Upper lobe of left lung (tissue), 6 donors: ENCODE data around the gene HAX1. TPM values are rescaled to one million over a fixed set of nuclear protein-coding genes. Genes with fewer than 3 reads are reported as not detected.
"Not testable (repeated sequence)": the region's sequence is repeated elsewhere in the genome, so short reads cannot be mapped to it uniquely, and the experiment has no call there.

Experiments
- ATAC-seq, 2 donors: fragments of 200-7000 bp; cut with Tn5 transposase; one replicate each; pipeline ENCODE4 v1.9.1; 2022; ENCODE audit warnings: mild to moderate bottlenecking in 2 of 2, moderate library complexity in 2 of 2; ENCODE audit not compliant: low FRiP score in 2 of 2
- DNase-seq, 2 donors: peaks; one replicate each; pipeline ENCODE4 v3.0.0-alpha.2; 2019 to 2020
- H3K27ac ChIP-seq, 4 donors: fragments of 200-600 bp; sonication (generic); one replicate each; pipeline ENCODE4 v1.5.1; 2016 to 2019
- H3K27me3 ChIP-seq, 4 donors: fragments of 200-600 bp; sonication (generic); one replicate each; pipeline ENCODE4 v1.5.1; 2017 to 2019
- H3K36me3 ChIP-seq, 4 donors: fragments of 200-600 bp; sonication (generic); one replicate each; pipeline ENCODE4 v1.5.1; 2016 to 2019
- H3K4me1 ChIP-seq, 4 donors: fragments of 200-600 bp; sonication (generic); one replicate each; pipeline ENCODE4 v1.5.1; 2018 to 2019
- H3K4me3 ChIP-seq, 4 donors: fragments of 200-600 bp; sonication (generic); one replicate each; pipeline ENCODE4 v1.5.1; 2017 to 2019; ENCODE audit warnings: mild to moderate bottlenecking in 2 of 4, moderate library complexity in 1 of 4
- H3K9me3 ChIP-seq, 4 donors: fragments of 200-600 bp; sonication (generic); one replicate each; pipeline ENCODE4 v1.5.1; 2018 to 2019
- CTCF ChIP-seq, 6 experiments: fragments of 450-650 bp in 4 of 6; fragments of 200-600 bp in 2 of 6; sonication (generic) in 2 of 6; IDR thresholded peaks; one replicate each; pipeline ENCODE4 v1.5.1; 2016 to 2019; ENCODE audit warnings: antibody characterized with exemption in 6 of 6
- EP300 ChIP-seq, 4 donors: sonication (generic); formaldehyde crosslinking; IDR thresholded peaks; one replicate each; pipeline ENCODE4 v1.5.1; 2017; ENCODE audit warnings: antibody characterized with exemption in 4 of 4, control low read depth in 2 of 4
- POLR2A ChIP-seq, 4 donors: fragments of 450-650 bp; IDR thresholded peaks; one replicate each; pipeline ENCODE4 v1.5.1; 2016 to 2017; ENCODE audit warnings: antibody characterized with exemption in 4 of 4, mild to moderate bottlenecking in 2 of 4
- POLR2AphosphoS5 ChIP-seq, 2 donors: sonication (generic); formaldehyde crosslinking; IDR thresholded peaks; one replicate each; pipeline ENCODE4 v1.5.1; 2017; ENCODE audit warnings: antibody characterized with exemption in 2 of 2
- WGBS, 2 donors: methylation state at CpG; one replicate each; pipeline ENCODE4 v1.1.5; 2017 to 2018; 5-methylcytosine and 5-hydroxymethylcytosine counted together
- total RNA-seq, 6 donors: library from RNA; depleted of rRNA in 4 of 6; stranded (reverse); fragments of >200 nt in 4 of 6; gene quantifications; one replicate each; pipeline versions ENCODE4 v1.1.0 to v1.2.1, GENCODE V29; 2016 to 2021
- donor health status: DM: no; HTN: no; CAD: no; lungs with moderate emphysema.
- donor health status: DM: no; HTN: yes; CAD: no; lungs with severe emphysema.

HAX1 gene
- total RNA-seq, 6 donors from 2014 or later = 48.6 to 98.8 (median 79.7) TPM

GRCh38 chr1:154301582-154301981 lies 29.2 kb downstream of the HAX1 start:
- H3K9me3 ChIP-seq = no peaks in the 10 kb centered on the region
- H3K36me3 ChIP-seq = no peaks in the 10 kb centered on the region
- H3K27me3 ChIP-seq = no peaks in the 10 kb centered on the region
- no peak overlapping the region for H3K27ac ChIP-seq
- no peaks in the 10 kb centered on the region for H3K4me1 ChIP-seq
- H3K4me3 ChIP-seq = no peak overlapping the region
- DNase-seq (no peak), ATAC-seq (no peak)
- 86 to 100% methylated on average over 1 of the region's 1 CpG for WGBS, 2 donors
- no peak for TF ChIP-seq CTCF (IDR thresholded peaks at IDR 0.05)
- no peak for TF ChIP-seq POLR2A (IDR thresholded peaks at IDR 0.05)
- no peak for TF ChIP-seq EP300 (IDR thresholded peaks at IDR 0.05)
- no peak for TF ChIP-seq POLR2AphosphoS5 (IDR thresholded peaks at IDR 0.05)

- no peak overlapping the region for H3K4me3 ChIP-seq
- 85 to 86% methylated on average over 9 of the region's 9 CpGs for whole genome bisulfite sequencing, 2 donors
- H3K9me3 ChIP-seq = no peaks in the 10 kb centered on the region
- ATAC-seq (no peak), DNase-seq (no peak)
- no peaks in the 10 kb centered on the region for H3K27me3 ChIP-seq
- no peak overlapping the region for H3K27ac ChIP-seq
- H3K4me1 ChIP-seq = no peaks in the 10 kb centered on the region
- no peak for TF ChIP-seq EP300 (IDR thresholded peaks at IDR 0.05)
- TF ChIP-seq POLR2AphosphoS5 (IDR thresholded peaks at IDR 0.05) = no peak
- no peak for TF ChIP-seq POLR2A (IDR thresholded peaks at IDR 0.05)
- TF ChIP-seq CTCF (IDR thresholded peaks at IDR 0.05) = no peak
- H3K36me3 ChIP-seq = no peaks in the 10 kb centered on the region
These were observed 32.4 kb downstream of the HAX1 start for GRCh38 chr1:154304664-154305337.

- no peaks in the 10 kb centered on the region for H3K4me1 ChIP-seq
- DNase-seq (no peak), ATAC-seq (no peak)
- H3K36me3 ChIP-seq = no peaks in the 10 kb centered on the region
- no peaks in the 10 kb centered on the region for H3K9me3 ChIP-seq
- no peak overlapping the region for H3K4me3 ChIP-seq
- WGBS, 2 donors = 84 to 89% methylated on average over 3 of the region's 3 CpGs
- TF ChIP-seq POLR2AphosphoS5 (IDR thresholded peaks at IDR 0.05) = no peak
- TF ChIP-seq CTCF (IDR thresholded peaks at IDR 0.05) = no peak
- TF ChIP-seq EP300 (IDR thresholded peaks at IDR 0.05) = no peak
- TF ChIP-seq POLR2A (IDR thresholded peaks at IDR 0.05) = no peak
- no peak overlapping the region for H3K27ac ChIP-seq
- H3K27me3 ChIP-seq = no peaks in the 10 kb centered on the region
These were observed 33.7 kb downstream of the HAX1 start for GRCh38 chr1:154306151-154306550.

- WGBS, 2 donors = 46 to 73% methylated on average over 4 of the region's 4 CpGs
- H3K4me3 ChIP-seq, H3K4me1 ChIP-seq, H3K9me3 ChIP-seq, H3K27ac ChIP-seq, DNase-seq, ATAC-seq, H3K36me3 ChIP-seq, H3K27me3 ChIP-seq: not testable (repeated sequence)
These were observed 35.3 kb downstream of the HAX1 start for GRCh38 chr1:154307670-154308270.

GRCh38 chr1:154309136-154309535 lies 36.7 kb downstream of the HAX1 start:
- not testable (repeated sequence) for H3K36me3 ChIP-seq, ATAC-seq, H3K27ac ChIP-seq, DNase-seq, H3K4me3 ChIP-seq, H3K27me3 ChIP-seq, H3K4me1 ChIP-seq, H3K9me3 ChIP-seq
- 86 to 87% methylated on average over 7 of the region's 7 CpGs for WGBS, 2 donors

GRCh38 chr1:154312229-154313065 lies 40.0 kb downstream of the HAX1 start:
- peaks cover 0 to 11% (median 9%) of the 10 kb centered on the region in 4 donors for H3K9me3 ChIP-seq
- not testable (repeated sequence) for H3K4me3 ChIP-seq, H3K27me3 ChIP-seq, H3K4me1 ChIP-seq, H3K36me3 ChIP-seq, ATAC-seq, H3K27ac ChIP-seq, DNase-seq
- WGBS, 2 donors = 70 to 83% methylated on average over 13 of the region's 13 CpGs
